H1 (cell line): ENCODE data around the gene PRSS2. TPM values are rescaled to one million over a fixed set of nuclear protein-coding genes. Genes with fewer than 3 reads are reported as not detected.

Experiments
- CBX8 ChIP-seq: fragments of 300-800, 300-1000 bp; sonication (generic); IDR thresholded peaks from 2 replicates; pipeline ENCODE4 v1.7.1; 2016; ENCODE audit warnings: low read depth, low read length, borderline replicate concordance
- CREB1 ChIP-seq: IDR thresholded peaks from 2 replicates; pipeline ENCODE4 v1.6.1; 2012; ENCODE audit warnings: inconsistent platforms
- CTBP2 ChIP-seq: IDR thresholded peaks from 2 replicates; pipeline ENCODE4 v1.7.0; 2011; ENCODE audit warnings: borderline replicate concordance, mild to moderate bottlenecking, moderate library complexity, mixed read lengths, low read length; ENCODE audit not compliant: insufficient read depth, insufficient read length
- POLR2A ChIP-seq, 2 experiments: IDR thresholded peaks; 1 replicate in 1 of 2; 2 replicates in 1 of 2; pipeline ENCODE4 v1.6.1; 2011; ENCODE audit warnings: low read depth in 2 of 2, low read length in 2 of 2, mild to moderate bottlenecking in 2 of 2; ENCODE audit errors: control extremely low read depth in 1 of 2
- POU5F1 ChIP-seq: IDR thresholded peaks from 2 replicates; pipeline ENCODE4 v1.6.1; 2011; ENCODE audit warnings: low read depth, mild to moderate bottlenecking, low read length, moderate library complexity
- polyA plus RNA-seq, 7 experiments: library from polyadenylated mRNA; depleted of rRNA in 3 of 7; stranded (reverse) in 5 of 7; unstranded in 2 of 7; fragments of >200 nt in 5 of 7; fragments of 200-250 nt in 2 of 7; gene quantifications; 1 replicate in 5 of 7; 2 replicates in 1 of 7; 4 replicates in 1 of 7; pipeline versions ENCODE4 v1.2.1 to v1.2.3, GENCODE V29; 2011 to 2013; ENCODE audit warnings: missing spikeins in 2 of 7, mixed read lengths in 2 of 7
- total RNA-seq: library from RNA; stranded (reverse); fragmentation: NEBNext Ultra II Directional; extraction: Animal tissue kit (Norgen Biotek cat#: 25700); gene quantifications from 2 replicates; pipeline ENCODE4 v1.2.1, GENCODE V29; 2021

The PRSS2 gene
- total and polyA plus RNA-seq, 2 of the 8 experiments (the other 6 are each of a cell fraction or from before 2014, with no cell fraction given), result not detected

DNA sequence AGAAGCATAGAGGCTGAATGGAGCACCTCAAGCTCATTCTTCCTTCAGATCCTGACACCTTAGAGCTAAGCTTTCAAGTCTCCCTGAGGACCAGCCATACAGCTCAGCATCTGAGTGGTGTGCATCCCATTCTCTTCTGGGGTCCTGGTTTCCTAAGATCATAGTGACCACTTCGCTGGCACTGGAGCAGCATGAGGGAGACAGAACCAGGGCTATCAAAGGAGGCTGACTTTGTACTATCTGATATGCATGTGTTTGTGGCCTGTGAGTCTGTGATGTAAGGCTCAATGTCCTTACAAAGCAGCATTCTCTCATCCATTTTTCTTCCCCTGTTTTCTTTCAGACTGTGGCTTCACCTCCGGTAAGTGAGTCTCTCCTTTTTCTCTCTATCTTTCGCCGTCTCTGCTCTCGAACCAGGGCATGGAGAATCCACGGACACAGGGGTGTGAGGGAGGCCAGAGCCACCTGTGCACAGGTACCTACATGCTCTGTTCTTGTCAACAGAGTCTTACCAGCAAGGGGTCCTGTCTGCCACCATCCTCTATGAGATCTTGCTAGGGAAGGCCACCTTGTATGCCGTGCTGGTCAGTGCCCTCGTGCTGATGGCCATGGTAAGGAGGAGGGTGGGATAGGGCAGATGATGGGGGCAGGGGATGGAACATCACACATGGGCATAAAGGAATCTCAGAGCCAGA is 31.0 kb downstream of the PRSS2 start (continued):
- TF ChIP-seq CBX8 (no peak), CTBP2 (no peak), CREB1 (no peak), POLR2A (IDR thresholded peaks at IDR 0.05; ENCODE audit: control extremely low read depth in 1 of 2, low read depth in 2 of 2, low read length in 2 of 2) (no peak), POU5F1 (no peak)
- TF ChIP-seq, all 59 proteins: peak for 0
